ENCODE data around the gene B4GALT6. TPM values are rescaled to one million over a fixed set of nuclear protein-coding genes. Genes with fewer than 3 reads are reported as not detected.

B4GALT6 gene
- total RNA-seq, 1 experiment from 2014 or later = 21.4 TPM

DNA sequence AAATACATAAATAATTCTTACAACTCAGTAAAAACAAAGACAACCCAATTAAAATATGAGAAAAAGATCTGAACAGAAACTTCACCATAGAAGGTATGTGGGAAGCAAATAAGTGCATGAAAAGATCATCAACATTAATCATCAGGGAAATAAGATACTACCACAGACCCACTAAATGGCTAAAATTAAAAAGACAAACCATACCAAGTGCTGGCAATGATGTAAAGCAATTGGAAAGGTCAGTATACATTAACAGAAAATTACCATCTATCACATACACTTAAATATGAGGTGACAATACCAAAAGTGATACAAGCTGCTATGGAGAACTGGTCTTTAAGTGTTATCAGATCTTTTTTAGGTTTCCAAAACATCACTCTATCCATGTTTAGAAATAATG, 48.0 kb downstream of the B4GALT6 start:
- no peak for DNase-seq (ENCODE audit: extremely low read depth, low read depth)

DNA sequence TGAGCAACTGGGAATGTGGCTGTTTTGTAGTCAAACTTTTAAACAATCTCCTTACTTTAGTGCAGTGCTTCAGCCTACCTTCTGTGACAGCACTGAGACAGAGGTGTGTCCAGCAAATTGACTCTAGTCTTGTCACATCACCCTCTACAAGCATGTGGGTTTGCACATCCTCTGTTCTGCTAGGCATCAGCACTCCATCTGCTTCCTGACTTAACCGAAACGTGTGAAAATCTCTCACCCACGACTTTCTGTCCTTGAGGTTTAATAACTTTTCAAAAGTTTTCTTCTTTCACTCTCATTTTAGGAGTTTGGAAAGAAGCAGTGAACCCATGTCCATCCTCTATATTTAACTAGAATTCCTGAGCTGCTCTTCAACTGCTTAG, 50.1 kb downstream of the B4GALT6 start:
- DNase-seq (ENCODE audit: extremely low read depth, low read depth) = no peak

DNA sequence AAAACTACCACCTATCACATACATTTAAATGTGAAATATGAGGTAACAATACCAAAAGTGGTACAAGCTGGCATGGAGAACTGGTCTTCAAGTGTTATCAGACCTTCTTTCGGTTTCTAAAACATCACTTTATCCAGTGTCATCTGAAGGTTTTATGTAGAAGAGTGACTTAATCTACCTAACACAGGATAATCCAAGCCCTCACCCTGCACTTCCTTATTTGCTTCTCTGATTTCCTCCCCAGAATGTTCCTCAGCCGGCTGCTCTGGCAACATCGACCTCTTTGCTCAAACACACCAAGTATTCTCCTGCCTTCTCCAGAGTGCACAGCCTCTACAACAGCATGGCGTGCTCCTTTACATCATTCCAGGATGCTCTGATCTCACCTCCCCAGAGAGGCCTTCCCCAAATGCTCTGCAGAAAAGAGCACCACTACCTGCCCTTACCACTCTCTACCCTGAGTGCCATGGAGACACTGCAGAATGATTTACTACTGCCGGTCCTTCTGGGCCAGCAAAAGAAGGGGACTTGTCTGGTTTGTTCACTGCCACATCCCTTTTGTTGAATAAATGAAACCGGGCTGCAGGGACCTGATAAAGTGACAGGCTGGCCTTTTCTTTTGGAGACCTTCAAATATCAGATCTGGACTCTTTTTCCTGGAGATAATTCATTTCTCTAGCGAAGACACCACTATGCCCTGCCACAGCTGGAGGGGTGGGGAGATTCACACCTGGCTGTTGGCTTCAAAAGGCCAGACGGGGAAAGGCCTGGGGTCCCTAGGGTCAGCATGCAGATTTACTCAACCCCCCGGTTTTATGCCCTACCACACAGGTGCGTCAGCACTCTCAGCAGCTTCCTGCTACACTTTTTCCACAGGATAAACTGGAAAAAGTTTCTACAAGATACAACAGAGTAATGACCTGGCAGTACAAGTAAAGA, 50.7 kb downstream of the B4GALT6 start:
- DNase-seq (ENCODE audit: extremely low read depth, low read depth) = no peak

DNA sequence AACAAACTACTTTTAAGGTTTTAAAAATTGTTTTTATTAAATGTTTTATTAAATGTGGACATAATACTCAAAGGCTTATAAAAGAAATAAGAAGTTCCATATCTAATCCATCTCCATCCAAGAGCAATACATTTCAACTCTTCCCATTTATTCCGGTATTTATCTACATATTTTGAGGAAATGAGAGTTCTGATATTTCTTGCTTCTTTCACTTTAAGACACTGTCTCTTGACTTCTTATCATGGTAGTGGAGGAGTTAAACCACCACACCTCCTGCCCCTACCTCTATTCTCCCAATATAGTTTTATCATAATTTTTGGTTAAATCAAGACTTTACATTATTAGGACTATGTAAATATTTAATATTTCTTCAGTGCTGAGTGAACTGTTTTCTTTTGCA, 52.0 kb downstream of the B4GALT6 start:
- no peak for DNase-seq (ENCODE audit: extremely low read depth, low read depth)

DNA sequence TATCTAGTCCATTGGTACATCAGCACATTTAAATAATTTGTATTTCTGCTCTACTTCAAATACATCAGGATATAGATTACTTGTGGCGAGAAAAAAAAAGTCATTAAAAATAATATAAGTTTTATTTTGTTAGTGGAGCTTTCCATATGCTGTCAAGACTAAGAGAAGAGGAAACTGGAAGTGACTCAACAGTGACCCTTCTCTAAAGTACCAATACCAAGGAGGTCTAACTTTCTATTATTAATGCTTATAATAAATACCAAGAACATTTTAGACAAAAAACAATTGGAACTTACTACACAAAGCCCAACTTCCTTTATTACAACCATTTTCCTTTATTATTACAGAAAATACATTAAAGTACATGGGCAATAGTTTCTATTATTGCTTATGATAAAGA, 52.9 kb downstream of the B4GALT6 start:
- no peak for DNase-seq (ENCODE audit: extremely low read depth, low read depth)

DNA sequence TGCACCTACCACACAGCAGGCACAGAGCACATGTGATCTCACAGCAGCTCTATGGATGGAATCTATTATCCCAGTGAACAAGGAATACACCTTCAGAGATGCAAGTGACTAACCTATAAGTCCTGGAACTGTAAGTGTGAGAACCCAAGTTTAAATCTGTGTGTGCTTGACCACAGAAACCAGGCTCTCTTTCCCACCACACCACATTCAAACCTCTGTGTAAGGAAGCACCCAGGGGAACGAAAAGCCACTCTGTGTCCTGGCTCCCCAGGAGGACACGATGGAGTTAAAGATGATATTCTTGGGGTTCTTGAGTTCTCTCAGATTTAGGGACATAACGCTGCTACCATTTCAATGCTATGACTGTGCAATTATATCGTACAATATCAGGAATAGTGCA, 53.8 kb downstream of the B4GALT6 start:
- no peak for DNase-seq (ENCODE audit: extremely low read depth, low read depth)

DNA sequence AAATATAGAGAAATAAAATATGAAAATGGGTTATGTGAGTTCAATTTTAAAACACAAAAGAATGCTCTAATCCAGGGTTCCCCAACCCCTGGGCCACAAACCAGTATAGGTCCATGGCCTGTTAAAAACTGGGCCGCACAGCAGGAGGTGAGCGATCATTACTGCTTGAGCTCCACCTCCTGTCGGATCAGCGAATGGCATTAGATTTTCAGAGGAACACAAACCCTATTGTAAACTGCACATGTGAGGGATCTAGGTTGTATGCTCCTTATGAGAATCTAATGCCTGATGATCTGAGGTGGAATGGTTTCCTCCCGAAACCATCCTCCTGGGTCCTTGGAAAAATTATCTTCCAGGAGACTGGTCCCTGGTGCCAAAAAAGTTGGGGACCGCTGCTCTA, 58.0 kb downstream of the B4GALT6 start:
- DNase-seq (ENCODE audit: extremely low read depth, low read depth) = no peak

DNA sequence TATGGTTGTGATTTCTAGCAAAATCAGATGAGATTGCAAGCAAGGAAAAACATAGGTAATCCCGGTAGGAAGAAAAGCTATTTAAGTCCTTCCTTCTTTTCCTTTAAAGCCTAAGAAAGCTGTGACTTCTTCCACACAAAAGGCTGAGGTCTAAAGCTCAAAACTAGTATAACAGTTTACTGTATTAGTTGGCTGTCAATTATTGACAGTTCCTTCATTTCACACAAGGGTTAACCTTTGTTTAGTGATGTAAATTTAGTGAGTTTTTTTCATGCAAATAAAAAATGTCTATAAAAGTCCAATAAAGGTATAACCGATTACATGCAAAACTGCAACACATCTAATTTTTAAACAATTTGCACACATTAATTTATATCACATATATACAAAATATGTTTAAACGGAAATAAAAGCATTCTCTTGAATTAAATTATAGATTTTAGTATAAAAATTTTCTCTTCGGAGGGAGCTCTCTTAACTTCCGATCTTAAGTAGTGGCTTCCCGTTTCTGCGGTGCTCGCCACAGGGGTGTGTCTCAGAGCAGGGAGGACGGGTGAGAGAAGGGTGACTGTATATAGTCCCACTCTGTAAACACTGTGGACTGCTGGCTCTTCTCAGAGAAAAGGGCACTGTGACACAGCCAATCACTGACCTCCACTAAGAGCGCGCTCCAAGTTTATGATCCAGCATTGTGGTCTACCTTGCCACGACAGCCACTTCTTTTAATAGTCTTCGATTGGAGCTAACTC, 59.3 kb downstream of the B4GALT6 start:
- no peak for DNase-seq (ENCODE audit: extremely low read depth, low read depth)

DNA sequence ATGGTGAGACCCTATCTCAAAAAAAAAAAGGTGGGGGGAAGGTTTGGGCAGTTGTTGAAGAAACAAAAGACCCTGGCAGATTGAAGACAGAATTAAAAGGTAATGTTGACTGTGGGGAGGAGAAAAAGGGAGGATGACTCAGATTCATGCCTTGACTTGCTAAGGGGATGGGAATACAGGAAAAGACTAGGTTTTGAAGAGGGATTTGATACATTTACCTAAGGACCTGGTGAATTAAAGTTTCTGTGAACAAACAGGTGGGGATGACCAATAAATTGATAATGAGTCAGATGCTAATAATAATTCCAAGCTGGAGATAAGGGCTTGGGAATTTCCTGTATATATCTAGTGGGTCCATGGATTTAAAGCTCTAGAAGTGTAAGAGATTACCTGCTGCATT, 65.1 kb downstream of the B4GALT6 start:
- no peak for DNase-seq (ENCODE audit: extremely low read depth, low read depth)

DNA sequence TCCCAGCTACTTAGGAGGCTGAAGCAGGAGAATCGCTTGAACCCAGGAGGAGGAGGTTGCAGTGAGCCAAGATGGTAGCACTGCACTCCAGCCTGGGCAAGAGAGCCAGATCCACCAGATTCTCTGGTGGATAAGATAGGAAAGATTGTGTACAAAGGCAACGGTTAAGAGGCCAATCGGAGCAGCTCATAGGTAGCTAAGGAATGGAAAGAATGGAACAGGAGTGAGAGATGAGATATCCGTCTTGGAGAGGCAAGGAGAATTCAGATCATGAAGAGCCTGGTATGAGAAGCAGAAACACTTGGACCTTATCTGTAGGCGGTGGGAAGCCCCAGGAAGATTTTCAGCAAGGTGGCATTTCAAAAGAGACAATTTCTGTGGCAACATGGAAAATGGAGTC, 65.6 kb downstream of the B4GALT6 start:
- DNase-seq (ENCODE audit: extremely low read depth, low read depth) = no peak

DNA sequence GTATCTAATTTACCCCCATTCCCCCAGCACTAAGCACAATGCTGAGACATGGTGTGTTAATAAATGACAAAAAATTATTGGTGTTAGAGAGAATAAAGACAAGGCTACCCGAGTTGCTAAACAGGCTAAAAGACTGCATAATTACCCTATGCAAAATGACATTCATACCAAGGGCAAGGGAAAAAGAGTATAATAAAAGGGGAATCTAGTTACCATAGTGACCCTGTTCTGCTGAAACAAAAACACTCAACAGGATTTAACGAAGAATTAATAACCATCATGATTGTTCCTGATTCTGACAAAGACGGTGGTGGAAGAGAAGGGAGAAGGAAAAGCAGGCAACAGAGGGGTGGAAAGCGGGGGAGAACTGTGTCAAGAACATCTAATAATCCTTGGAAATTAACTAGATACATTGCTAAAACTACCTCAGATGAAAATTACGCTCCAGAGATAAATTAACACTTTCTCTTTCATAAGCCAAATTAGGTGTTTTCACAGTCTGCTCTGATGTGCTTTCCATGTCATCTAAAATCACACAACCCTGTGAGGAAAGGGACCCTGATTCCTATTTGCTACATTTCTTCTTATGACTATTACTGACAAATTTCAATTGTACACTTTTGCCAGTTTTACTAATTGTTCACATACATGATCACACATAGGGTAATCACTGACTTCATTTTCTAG, 67.2 kb downstream of the B4GALT6 start:
- no peak for DNase-seq (ENCODE audit: extremely low read depth, low read depth)

DNA sequence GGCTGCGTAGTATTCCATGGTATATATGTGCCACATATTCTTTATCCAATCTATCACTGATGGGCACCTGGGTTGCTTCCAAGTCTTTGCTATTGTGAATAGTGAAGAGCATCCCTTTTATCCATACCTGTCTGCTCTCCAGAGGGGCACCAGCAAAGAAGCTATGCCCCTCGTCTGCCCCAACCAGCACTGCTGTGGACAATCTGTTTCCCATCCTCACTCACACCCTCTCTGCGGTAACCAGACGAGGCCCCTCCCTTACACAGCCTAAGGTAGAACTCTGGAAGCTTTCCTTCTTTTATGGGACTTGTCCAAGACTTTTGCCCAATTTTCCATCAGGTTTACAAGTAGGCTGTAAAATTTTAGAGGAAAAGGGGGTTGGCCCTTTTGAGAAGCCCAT, 67.8 kb downstream of the B4GALT6 start:
- DNase-seq (ENCODE audit: extremely low read depth, low read depth) = no peak

DNA sequence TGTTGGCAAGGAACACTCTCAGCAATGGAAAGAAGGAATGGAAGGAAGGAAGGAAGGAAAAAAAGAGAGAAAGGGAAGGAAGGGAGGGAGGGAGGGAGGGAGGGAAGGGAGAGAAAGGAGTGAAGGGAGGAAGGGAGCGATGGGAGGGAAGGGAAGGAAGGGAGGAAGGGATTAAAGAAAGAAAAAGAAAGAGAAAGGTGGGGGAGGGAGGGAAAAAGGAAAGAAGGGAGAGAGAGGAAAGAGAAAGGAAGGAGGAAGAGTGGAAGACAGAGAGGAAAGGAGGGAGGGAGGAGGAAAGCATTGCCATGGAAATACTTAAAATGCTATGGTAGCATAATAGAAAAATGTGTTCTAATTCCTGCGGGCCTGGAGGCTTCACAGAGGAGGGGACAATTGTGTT, 70.3 kb downstream of the B4GALT6 start:
- DNase-seq (ENCODE audit: extremely low read depth, low read depth) = no peak

DNA sequence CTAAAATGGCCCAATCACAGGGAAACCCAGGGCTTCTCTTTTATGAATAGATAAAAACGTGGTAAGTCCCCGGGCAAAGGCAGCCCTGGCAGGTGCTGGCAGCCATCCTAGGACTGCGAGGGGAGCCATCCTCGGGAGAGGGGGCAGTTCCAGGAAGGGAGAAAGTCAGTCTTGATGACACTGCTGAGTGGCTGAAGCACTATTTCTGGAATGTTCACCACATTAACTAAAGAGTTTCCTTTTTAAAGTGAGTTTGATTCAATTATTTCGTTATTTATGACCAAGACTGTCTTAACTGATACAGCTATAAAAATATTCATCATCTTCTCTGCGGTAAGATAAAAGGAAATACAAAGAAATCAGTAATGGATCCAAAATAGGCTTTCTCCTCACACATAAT, 72.3 kb downstream of the B4GALT6 start:
- no peak for DNase-seq (ENCODE audit: extremely low read depth, low read depth)

DNA sequence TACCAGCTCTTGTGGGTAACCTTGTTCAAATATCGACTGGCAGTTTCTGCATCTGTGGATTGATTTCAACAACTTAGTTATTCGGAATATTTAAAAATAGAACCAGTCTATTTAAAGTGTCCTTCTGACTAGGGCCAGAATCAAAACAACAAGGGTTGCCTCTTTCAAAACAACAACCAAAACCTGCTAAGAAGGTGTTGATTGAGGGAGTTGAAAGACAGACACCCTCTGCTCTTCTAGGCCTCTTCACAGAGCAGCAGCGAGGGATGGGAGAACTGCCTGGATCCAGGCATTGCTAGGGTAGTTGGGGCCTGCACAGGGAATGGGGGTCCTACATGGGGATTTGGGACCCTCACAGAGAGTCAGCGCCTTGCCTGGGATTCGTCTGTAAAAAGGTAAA, 72.9 kb downstream of the B4GALT6 start:
- DNase-seq (ENCODE audit: extremely low read depth, low read depth) = no peak

DNA sequence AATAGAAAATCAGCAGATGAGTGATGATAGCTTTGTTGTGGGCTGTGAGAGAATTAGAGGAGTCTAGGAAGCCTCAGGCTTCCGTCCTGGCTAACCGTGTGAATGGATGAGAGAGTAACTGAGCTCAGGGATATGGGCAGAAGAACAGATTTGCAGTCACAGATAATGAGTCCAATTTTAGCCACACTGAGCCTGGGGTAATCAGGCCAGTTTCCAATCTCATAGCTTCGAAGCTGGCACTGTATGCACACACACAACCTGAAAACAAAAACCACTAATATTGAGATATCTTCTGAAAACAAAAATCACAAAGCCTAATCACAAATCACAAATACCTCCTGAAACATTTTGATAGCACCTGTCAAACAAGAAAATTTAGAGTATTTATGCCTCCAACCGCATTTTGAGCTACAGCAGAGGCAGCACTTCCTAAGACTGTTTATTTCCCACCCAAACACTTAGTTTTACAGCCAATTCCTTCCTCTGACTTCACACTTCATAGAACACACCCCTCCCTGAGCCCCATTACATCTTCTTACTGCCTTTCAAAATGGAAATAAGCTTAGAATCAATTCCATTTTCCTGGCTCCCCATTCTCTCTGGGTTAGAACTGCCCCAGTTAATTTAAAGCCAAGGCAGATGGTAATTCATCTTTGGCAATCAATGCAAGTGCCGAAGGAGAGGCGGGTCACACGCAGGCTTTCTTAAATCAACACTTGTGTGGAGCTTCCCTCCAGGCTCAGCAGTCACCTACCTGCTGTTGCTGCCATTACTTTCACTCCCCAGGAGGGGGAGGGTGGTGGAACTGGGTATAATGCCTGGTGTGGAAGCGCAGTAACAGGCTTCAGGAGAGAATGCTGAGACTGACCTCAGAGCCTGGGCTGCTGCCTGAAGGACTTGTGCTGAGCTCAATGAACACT, 73.8 kb downstream of the B4GALT6 start:
- no peak for DNase-seq (ENCODE audit: extremely low read depth, low read depth)

DNA sequence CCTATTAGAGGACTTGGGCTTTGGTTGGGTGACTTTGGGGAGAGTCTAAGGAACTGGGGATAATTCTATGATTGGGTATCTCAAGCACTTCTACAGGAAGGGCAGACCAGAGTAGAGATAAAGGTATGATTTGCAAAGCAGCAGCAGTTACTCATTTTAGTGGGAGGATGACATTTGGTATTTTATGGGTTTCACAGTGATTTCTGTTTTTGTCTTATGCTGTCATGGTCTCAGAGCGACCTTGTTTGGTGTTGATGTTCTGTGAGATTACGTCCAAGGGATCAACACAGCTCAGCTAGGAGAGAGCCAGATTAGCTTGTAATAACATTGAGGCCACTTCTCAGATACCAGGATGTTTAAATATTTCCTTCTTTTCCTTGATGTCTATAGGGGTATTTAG, 74.5 kb downstream of the B4GALT6 start:
- no peak for DNase-seq (ENCODE audit: extremely low read depth, low read depth)

DNA sequence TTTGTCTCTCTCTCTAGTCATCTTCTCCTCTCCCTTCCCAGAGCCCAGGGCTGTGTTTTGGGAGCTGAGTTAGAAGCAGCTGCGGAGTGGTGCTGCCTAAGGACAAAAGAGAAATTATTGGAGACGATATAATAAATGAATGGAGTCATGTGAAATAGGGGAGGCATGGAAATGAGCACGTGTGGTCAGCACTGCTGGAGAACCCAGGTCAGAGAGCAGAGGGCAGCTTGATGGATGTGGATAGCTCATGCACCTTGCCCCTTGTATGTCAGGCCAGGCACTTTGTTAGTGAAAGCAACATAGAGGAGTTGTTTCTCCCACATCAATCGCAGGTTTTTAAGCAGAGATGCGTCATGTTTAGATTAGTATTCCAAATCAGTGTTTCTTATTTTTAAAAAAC, 77.0 kb downstream of the B4GALT6 start:
- no peak for DNase-seq (ENCODE audit: extremely low read depth, low read depth)

DNA sequence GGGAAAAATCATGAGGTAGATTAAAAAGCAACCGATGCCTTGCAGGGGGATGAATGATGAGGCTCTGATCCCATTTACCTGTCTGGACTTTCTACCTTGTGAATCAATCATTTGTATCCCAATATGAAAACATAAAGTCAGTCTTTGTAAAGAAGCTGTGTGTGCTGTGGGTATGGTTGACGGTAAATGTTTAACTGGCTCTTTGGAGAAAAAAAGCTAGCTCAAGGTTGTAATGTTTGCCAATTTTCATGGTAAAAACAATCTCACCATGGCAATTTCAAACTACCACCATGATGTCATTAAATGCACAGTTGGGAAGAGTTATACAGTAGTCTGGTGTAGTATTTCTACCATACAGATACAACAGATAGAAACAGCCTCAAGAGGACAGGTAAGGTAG, 78.1 kb downstream of the B4GALT6 start:
- DNase-seq (ENCODE audit: extremely low read depth, low read depth) = no peak

DNA sequence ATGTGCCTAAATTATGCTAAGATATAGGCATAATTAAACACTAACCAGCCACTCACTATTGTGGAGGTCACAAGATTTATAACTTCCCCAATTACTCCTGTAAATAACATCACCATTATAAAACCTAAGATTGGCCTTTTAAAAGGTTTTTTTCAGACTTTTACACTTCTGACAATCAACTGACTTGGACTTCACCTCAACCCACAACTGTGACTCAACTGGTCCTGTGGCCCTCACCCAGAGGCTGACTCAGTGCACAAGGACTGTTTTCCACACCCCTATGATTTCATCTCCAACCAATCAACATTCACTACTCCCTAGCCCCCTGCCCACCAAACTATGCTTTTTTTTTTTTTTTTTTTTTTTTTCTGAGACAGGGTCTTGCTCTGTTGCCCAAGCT, 81.1 kb downstream of the B4GALT6 start:
- no peak for DNase-seq (ENCODE audit: extremely low read depth, low read depth)
